ENCODE results near the gene CDH8.

GRCh38 chr16:61797296-61797795 lies 238.9 kb downstream of the CDH8 start:
- no peak for TF ChIP-seq CTCF (IDR thresholded peaks at IDR 0.05; ENCODE audit: low read depth, low read length, missing input control)
- no peak for TF ChIP-seq EGR1 (IDR thresholded peaks at IDR 0.05; ENCODE audit: low read depth in 2 of 2)
- TF ChIP-seq RXRA (IDR thresholded peaks at IDR 0.05) = no peak
- TF ChIP-seq SP1 (IDR thresholded peaks at IDR 0.05) = no peak
- no peak for TF ChIP-seq YY1 (IDR thresholded peaks at IDR 0.05)
- TF ChIP-seq RAD21 (IDR thresholded peaks at IDR 0.05) = no peak
